NCI-H128 (cell line): ENCODE data around the gene YARS1.

ENCODE experiments used
- DNase-seq: peaks from one replicate; lab custom pipeline; 2025; ENCODE audit not compliant: unreplicated experiment; lab: John Stamatoyannopoulos, UW

The YARS1 gene

GRCh38 chr1:32748348-32748747 lies 68.8 kb downstream of the YARS1 start:
- no peak for DNase-seq

GRCh38 chr1:32746130-32746529 lies 71.0 kb downstream of the YARS1 start:
- DNase-seq: no peak

- no peak for DNase-seq
Observed at GRCh38 chr1:32744071-32744425, 73.1 kb downstream of the YARS1 start.

GRCh38 chr1:32743380-32744070 lies 73.6 kb downstream of the YARS1 start:
- DNase-seq: no peak

GRCh38 chr1:32742956-32743355 lies 74.2 kb downstream of the YARS1 start:
- DNase-seq: no peak

GRCh38 chr1:32742199-32742947 lies 74.8 kb downstream of the YARS1 start:
- no peak for DNase-seq

GRCh38 chr1:32741413-32742198 lies 75.6 kb downstream of the YARS1 start:
- DNase-seq: no peak

- no peak for DNase-seq
Observed at GRCh38 chr1:32741059-32741412, 76.1 kb downstream of the YARS1 start.

- no peak for DNase-seq
Observed at GRCh38 chr1:32736812-32737791, 80.1 kb downstream of the YARS1 start.

GRCh38 chr1:32733582-32734321 lies 83.4 kb downstream of the YARS1 start:
- no peak for DNase-seq

GRCh38 chr1:32729254-32730046 lies 87.7 kb downstream of the YARS1 start:
- no peak for DNase-seq

GRCh38 chr1:32728413-32729077 lies 88.6 kb downstream of the YARS1 start:
- DNase-seq: no peak

- no peak for DNase-seq
Observed at GRCh38 chr1:32727876-32728275, 89.3 kb downstream of the YARS1 start.

GRCh38 chr1:32725615-32725982 lies 91.6 kb downstream of the YARS1 start:
- no peak for DNase-seq
